Stimulated activated CD4-positive, alpha-beta T cell treated with anti-CD3 and anti-CD28 coated beads, Interleukin-15, amount 100 ng/mL, for 48 hours (primary cell): ENCODE measurements around the gene KLRC3.
"Not testable (repeated sequence)": the region's sequence is repeated elsewhere in the genome, so short reads cannot be mapped to it uniquely, and the experiment has no call there.

Experiments
- DNase-seq, 2 donors: peaks; one replicate each; pipeline ENCODE4 v3.0.0-alpha.2; 2020; ENCODE audit warnings: low read depth in 2 of 2

KLRC3 gene

DNA sequence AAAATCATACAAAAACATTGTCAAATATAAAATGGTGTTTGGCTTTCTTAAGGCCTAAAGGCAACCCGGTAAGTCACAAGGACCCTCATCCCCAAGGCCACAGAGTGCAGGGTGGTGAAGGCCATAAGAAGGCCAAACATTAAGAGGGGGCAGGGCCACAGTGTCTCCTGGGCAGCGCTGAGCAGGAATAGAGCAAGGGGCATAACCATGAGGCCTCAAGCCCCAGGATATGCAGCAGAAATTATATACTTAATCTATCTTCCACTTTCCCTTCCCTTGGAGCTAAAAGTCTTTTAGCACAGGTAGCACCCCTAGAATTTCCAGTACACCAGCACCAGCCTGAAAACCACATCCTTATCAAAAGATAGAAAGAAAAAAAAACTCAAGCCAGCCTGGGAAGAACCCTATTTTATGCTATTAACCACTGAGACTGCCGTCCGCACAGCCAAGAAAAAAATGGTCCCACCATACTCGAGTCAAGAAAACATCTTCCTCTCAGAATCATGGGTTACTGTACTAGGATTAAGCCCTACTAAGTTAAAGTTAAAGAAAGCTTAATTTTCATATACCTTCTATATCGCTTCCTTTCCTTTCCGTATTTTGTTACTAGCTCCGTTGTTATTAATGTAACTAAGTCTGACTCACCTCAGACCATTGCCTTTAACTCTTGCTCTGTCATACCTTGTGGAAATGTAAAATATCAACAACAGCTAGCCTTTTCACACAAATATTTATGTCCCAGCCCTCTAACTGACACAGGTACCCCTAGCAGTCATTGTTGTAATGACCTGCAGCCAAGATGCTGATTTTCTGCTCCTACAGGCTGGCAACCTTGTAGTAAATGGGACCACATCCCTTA is 50.6 kb downstream of the KLRC3 start:
- no peak for DNase-seq

DNA sequence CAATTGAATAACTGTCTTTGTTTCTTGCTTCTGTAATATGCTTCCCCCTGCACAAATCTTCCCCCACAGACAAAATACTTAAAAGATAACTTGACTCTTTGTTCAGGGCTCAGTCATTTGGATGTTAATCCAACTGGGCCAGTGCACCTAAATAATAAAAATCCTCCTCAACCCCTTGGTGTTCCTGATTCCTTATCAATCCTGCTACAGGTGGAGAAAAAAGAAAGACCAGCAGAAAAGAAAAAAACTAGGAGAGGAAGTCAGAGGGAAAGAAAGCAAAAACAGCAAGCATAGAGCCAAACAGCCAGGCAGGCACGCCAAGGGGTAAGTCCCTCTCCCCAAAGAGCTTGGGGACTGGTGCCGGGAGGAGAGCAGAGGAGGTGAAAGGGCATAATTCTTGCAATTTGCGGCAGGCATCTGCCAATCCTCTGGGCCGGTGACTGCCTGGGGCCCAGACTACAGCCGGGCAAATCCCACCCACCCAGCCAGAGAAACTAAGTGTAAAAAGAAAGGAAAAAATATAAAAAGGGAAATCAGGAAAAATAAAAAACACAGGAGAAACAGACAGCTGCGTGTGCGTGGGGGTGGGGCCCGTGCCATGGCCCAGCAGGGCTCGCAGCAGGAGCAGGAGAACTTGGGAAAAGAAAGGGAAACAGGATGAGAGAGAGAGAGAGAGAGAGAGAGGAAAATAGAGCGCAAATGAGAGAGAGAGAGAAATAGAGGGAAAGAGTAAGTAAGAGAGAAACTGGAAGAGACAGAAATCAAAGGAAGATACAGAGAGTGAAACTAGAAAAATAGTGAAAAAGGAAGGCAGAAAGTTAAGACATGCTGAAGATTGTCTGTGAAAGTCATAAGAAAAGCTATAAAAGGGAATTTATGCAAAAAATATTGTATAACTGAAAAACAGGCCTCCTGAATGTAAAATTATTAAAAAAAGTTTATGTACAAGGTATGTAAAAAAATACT is 51.9 kb downstream of the KLRC3 start:
- no peak for DNase-seq

DNA sequence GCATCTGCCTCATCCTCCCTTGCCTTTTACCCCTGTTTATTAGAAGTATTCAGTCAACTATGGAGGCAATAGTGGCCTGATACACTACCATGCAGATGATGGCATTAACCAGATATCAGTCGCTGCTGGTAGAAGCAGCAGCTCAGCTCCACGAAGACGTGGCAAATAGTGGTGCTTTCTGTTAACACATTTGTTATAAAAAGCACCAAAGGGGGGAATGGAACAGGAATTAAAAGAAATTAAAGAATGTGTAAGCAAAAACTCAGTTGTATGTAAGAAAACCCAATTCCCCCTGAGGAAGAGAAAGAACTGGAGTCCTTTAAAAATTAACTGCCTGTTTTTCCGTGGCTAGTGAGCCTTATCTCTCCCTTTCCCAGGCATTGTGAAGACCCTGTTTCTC is 52.7 kb downstream of the KLRC3 start:
- DNase-seq: not testable (repeated sequence)

DNA sequence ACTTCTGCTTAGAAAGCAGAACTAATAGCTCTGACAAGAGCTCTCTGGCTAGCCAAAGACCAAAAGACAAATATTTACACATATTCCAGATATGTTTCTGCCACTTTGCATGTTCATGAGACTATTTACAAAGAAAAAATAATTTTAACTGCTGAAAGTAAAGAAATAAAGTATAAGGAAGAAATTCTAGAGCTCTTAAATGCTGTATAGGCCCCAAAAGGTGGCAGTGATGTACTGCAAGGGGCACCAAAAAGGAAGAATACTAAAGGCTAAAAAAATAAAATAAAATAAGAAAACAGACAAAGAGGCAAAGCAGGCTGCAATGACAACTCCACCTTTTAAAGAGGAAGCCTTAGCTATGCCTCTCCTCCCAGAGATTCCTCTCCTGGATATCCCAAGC is 53.5 kb downstream of the KLRC3 start:
- no peak for DNase-seq

DNA sequence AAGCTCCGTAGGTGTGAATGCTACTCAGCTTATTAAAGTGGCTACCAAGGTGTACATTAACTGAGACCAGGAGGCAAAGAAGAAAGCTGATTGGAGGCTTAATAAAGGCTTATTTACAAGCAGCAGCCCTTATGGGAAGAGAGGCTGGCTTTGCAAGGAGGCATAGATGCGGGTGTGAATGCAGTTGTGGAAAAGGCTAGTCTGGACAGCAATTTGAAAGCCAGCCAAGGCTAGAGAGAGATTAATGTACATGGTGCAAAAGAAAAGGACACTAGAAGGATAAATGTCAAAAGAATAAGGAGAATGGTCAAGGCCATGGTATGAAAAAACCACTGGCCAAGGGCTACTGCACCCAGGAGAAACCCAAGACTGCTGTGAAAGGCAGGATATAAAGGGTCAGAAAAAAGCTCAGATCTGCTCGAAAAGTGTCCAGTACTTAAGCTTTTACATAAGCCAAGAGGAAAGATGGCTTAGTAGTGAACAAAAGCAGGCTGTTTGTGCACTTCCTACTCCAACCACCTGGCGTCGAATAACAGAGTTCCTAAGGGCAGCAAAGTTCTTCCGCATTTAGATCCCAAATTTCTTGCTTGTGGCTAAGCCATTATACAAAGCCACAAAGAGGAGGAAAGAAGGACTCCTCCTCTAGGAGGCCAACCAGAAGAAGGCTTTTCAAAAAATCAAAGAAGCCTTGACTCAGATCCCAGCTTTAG is 54.5 kb downstream of the KLRC3 start:
- no peak for DNase-seq

DNA sequence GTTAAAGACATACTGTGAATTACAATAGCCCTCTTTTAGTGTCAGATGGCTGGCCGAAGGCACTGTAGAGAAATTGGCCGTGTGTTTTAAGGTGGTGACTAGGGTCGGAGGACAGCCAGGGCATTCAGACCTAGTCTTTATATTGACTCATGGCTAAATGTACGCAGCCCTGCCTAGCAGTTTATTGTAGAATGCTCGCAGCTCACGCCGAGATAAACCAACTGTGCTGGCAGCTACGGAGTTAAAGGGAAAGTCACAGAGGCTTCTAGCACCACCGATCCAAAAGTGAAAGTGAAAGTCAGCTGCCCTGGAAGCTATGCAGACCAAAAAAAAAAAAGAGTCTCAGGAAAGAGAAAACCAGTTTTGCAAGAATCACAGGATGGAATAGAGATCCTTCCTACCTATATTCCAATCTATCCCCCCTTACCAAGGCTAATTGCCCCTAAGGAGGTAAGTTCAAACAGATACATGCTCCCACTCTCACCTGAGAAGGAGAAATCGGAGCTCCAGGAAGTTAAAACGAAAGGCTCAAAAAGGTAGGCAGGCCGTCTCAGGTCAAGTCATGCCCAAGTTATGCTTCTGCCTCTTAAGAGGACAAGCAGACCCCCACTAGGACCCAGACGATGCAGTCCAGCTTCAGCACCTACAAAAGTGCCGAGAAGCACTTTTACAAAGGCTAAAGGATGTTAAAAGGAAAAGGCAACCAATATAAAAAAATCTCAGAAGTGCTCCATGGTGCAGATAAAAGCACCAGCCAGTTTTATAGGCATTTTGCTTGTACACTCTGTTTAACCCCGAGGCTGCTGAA is 55.4 kb downstream of the KLRC3 start:
- DNase-seq: peak in 1 of 2 donors; percentile 44

DNA sequence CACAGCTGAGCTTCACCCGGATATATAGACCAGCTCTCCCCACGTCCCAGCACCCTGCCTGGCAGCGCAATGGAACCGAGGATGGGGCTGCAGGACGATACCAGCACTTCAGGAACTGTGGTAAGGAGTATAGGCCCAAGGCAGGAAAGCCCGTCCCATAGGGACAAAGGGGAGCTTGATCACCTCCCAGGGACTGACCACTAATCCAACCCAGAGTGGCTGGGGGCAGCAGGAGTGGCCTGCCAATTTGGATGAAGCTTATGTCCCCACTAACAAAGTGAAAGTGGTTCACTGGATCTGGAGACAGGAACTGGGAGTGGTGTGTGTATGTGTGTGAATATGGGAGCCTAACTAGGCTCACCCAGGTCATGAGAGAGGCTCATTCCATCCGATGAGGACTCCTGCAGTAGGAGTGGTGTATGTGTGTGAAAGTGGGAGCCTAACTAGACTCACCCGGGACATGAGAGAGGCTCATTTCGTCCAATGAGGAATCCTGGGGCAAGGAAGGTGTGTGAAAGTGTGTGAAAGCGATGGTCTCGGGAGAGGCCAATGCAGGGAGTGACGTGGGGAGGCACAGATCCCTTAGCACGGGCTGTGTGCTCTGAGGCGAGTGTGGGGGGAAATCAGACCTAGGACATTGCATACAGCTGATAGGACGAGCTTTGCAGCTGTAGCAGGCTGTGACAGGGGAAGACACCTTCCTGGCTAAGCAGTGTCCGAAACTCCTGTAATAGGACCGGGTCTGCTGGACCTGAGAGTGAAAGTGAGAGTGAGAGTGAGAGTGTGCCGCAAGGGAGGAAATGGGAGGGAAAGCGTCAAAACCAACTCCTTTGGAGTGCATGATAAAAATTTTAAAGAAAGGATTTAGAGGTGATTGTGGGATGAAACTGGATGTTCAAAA is 56.2 kb downstream of the KLRC3 start:
- DNase-seq: no peak

DNA sequence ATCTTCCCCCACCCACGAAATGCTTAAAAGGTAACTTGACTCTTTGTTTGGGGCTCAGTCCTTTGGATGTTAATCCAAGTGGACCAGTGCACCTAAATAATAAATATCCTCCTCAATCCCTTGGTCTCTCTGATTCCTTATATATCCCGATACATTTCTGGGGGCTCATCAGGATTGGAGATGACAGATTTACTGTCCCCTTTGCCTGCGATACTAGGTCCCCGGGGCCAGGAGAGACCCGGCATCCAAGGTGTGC is 56.8 kb downstream of the KLRC3 start:
- no peak for DNase-seq

DNA sequence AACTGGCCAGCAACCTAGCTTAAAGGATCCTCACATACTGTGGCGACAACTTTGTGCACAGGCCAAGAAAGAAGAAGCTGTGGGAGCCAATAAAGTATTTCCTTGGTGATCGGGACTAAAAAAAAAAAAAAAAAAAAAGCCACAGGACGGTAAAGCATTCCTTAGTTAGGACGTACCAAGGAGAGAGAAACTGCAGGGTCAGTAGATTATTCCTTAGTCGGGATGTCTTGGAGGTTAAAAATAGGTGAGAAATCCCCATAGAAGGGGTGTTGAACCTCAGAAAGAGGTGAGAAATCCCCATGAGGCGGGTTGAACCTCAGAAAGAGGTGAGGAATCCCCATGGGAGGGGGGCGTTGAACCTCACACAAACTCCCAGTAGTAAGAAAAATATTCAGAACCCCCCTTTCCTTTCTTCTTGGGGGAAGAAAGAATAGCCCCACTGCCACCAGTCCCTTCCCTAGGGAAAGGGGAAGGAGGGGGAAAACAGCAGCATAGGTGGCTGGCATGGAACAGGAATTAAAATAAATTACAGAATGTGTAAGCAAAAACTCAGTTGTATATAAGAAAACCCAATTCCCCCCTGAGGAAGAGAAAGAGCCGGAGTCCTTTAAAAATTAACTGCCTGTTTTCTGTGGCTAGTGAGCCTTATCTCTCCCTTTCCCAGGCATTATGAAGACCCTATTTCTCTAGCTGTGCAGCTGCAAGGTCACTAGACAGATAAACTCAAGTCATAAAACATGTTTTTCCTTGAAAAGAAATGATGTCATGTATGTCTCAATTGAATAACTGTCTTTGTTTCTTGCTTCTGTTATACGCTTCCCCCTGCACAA is 57.4 kb downstream of the KLRC3 start:
- no peak for DNase-seq

DNA sequence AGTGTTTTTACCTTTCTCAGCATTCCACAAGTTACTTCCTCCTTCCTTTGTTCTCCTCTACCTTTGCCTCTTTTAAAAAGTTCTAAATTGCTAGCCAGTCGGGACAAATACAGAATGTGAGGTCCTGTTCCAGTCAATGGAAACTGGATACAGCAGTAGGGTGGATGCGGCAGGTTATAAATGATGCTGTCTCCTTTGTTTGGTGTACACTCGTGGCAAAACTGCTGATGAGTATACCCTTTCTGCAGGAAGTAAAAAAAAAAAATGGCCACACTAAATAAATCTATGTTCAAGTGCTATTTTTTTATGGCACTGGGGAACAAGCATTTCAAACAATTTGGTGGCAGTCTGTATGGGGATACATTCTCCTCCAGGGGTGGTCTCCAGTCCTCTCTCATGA is 58.1 kb downstream of the KLRC3 start:
- DNase-seq: no peak
